ENCODE measurements around the gene CIRBP.
A peak's percentile ranks its signal among the peaks of the same experiment; 100 is the strongest.

- TF ChIP-seq CTCF (IDR thresholded peaks at IDR 0.05; ENCODE audit: low read depth, low read length) (peak; percentile 25), POLR2A (IDR thresholded peaks at IDR 0.05; ENCODE audit: extremely low read depth, insufficient read length) (no peak)
Observed at GRCh38 chr19:1248786-1249297, 20.3 kb upstream of the CIRBP start.
